ENCODE data around the gene PKD1L1.

The PKD1L1 gene

DNA sequence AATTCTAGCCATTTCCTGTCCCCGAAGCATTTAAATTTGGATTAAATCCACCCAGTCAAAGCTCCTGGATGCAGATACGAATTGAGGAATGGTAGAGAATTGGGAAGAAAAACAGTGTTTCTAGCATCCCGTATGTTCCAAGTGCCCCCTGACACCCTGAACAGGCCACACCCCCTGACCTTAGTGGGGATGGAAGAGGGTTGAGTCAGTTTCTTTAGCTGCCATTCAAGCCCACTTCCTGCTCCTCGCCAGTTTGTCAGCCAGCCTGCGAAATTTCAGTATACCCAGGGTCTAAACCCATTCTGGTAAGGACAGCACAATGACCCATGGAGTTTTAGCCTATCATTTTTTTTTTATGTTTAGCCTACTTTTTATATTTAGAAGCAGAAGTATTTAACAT lies 101.1 kb downstream of the PKD1L1 start:
- no peak for TF ChIP-seq TCF4 (CRISPR knock-in tag; IDR thresholded peaks at IDR 0.05; ENCODE audit: borderline replicate concordance)
- TF ChIP-seq ZC3H10 (CRISPR knock-in tag; IDR thresholded peaks at IDR 0.05) = no peak
- no peak for TF ChIP-seq ARNTL (CRISPR knock-in tag; IDR thresholded peaks at IDR 0.05; ENCODE audit: borderline replicate concordance, low read depth)
- TF ChIP-seq, protein P1, sequence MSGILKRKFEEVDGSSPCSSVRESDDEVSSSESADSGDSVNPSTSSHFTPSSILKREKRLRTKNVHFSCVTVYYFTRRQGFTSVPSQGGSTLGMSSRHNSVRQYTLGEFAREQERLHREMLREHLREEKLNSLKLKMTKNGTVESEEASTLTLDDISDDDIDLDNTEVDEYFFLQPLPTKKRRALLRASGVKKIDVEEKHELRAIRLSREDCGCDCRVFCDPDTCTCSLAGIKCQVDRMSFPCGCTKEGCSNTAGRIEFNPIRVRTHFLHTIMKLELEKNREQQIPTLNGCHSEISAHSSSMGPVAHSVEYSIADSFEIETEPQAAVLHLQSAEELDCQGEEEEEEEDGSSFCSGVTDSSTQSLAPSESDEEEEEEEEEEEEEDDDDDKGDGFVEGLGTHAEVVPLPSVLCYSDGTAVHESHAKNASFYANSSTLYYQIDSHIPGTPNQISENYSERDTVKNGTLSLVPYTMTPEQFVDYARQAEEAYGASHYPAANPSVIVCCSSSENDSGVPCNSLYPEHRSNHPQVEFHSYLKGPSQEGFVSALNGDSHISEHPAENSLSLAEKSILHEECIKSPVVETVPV (CRISPR knock-in tag; IDR thresholded peaks at IDR 0.05) = no peak
- TF ChIP-seq ZNF565 (CRISPR knock-in tag; conservative IDR thresholded peaks at IDR 0.05; ENCODE audit: low read depth) = no peak
- no peak for TF ChIP-seq ESRRG (CRISPR knock-in tag; IDR thresholded peaks at IDR 0.05)
- TF ChIP-seq BACH2 (CRISPR knock-in tag; IDR thresholded peaks at IDR 0.05; ENCODE audit: borderline replicate concordance) = no peak
- TF ChIP-seq RARB (CRISPR knock-in tag; IDR thresholded peaks at IDR 0.05) = no peak
- TF ChIP-seq ZFP30 (CRISPR knock-in tag; IDR thresholded peaks at IDR 0.05) = no peak
- no peak for TF ChIP-seq PPARA (CRISPR knock-in tag; IDR thresholded peaks at IDR 0.05; ENCODE audit: borderline replicate concordance)
- TF ChIP-seq ISL1 (CRISPR knock-in tag; IDR thresholded peaks at IDR 0.05) = no peak
- TF ChIP-seq TOX (CRISPR knock-in tag; IDR thresholded peaks at IDR 0.05; ENCODE audit: borderline replicate concordance) = no peak
- no peak for TF ChIP-seq ZNF8 (CRISPR knock-in tag; IDR thresholded peaks at IDR 0.05)
- TF ChIP-seq, protein P2, sequence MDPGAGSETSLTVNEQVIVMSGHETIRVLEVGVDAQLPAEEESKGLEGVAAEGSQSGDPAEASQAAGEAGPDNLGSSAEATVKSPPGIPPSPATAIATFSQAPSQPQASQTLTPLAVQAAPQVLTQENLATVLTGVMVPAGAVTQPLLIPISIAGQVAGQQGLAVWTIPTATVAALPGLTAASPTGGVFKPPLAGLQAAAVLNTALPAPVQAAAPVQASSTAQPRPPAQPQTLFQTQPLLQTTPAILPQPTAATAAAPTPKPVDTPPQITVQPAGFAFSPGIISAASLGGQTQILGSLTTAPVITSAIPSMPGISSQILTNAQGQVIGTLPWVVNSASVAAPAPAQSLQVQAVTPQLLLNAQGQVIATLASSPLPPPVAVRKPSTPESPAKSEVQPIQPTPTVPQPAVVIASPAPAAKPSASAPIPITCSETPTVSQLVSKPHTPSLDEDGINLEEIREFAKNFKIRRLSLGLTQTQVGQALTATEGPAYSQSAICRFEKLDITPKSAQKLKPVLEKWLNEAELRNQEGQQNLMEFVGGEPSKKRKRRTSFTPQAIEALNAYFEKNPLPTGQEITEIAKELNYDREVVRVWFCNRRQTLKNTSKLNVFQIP (CRISPR knock-in tag; IDR thresholded peaks at IDR 0.05; ENCODE audit: borderline replicate concordance, low read depth) = no peak
- ATAC-seq = no peak

DNA sequence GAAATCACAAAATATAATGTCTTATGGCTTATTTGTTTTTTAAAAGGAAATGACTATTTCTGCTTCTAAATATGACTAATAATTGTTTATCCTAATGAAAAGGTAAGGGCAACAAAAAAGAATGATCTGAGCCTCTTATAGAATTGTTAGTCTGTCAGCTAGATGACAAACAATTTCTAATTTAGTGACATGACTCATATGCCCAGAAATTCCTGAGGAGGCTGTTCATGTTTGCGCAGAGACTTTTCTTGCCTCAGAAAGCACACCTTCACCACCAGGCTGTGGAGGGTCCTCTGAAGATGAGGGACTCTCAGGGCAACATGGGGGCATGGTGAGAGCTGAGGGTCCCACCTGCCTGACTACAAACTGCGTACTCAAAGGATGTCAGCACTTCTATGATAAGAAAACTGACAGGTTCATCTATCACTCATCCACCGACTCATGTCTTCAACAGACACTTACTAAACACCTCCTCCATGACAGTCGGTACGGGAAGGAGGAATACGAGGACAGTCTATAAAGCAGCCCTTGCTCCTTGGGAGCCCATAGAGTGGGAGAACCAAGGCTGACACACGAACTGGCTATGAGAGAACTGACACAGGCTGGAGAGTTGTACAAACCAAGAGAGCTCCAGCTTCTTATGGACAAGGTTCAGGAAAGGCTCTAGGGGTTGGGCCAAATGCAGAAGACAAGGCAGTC lies 102.0 kb downstream of the PKD1L1 start:
- ATAC-seq = peak; percentile 83
- TF ChIP-seq ZNF565 (CRISPR knock-in tag; conservative IDR thresholded peaks at IDR 0.05; ENCODE audit: low read depth) (no peak), ESRRG (CRISPR knock-in tag; IDR thresholded peaks at IDR 0.05) (no peak), TCF4 (CRISPR knock-in tag; IDR thresholded peaks at IDR 0.05; ENCODE audit: borderline replicate concordance) (no peak), CSDC2 (CRISPR knock-in tag; IDR thresholded peaks at IDR 0.05) (no peak), ISL1 (CRISPR knock-in tag; IDR thresholded peaks at IDR 0.05) (no peak), ZNF70 (CRISPR knock-in tag; IDR thresholded peaks at IDR 0.05) (no peak), SNAI2 (CRISPR knock-in tag; IDR thresholded peaks at IDR 0.05) (no peak), BACH2 (CRISPR knock-in tag; IDR thresholded peaks at IDR 0.05; ENCODE audit: borderline replicate concordance) (no peak), ZFP30 (CRISPR knock-in tag; IDR thresholded peaks at IDR 0.05) (no peak), TOX (CRISPR knock-in tag; IDR thresholded peaks at IDR 0.05; ENCODE audit: borderline replicate concordance) (no peak)
- TF ChIP-seq, protein P2 (CRISPR knock-in tag; IDR thresholded peaks at IDR 0.05; ENCODE audit: borderline replicate concordance, low read depth) = no peak
- TF ChIP-seq, protein P3, sequence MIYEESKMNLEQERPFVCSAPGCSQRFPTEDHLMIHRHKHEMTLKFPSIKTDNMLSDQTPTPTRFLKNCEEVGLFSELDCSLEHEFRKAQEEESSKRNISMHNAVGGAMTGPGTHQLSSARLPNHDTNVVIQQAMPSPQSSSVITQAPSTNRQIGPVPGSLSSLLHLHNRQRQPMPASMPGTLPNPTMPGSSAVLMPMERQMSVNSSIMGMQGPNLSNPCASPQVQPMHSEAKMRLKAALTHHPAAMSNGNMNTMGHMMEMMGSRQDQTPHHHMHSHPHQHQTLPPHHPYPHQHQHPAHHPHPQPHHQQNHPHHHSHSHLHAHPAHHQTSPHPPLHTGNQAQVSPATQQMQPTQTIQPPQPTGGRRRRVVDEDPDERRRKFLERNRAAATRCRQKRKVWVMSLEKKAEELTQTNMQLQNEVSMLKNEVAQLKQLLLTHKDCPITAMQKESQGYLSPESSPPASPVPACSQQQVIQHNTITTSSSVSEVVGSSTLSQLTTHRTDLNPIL (CRISPR knock-in tag; IDR thresholded peaks at IDR 0.05; ENCODE audit: low read depth) = no peak
- TF ChIP-seq, protein P4, sequence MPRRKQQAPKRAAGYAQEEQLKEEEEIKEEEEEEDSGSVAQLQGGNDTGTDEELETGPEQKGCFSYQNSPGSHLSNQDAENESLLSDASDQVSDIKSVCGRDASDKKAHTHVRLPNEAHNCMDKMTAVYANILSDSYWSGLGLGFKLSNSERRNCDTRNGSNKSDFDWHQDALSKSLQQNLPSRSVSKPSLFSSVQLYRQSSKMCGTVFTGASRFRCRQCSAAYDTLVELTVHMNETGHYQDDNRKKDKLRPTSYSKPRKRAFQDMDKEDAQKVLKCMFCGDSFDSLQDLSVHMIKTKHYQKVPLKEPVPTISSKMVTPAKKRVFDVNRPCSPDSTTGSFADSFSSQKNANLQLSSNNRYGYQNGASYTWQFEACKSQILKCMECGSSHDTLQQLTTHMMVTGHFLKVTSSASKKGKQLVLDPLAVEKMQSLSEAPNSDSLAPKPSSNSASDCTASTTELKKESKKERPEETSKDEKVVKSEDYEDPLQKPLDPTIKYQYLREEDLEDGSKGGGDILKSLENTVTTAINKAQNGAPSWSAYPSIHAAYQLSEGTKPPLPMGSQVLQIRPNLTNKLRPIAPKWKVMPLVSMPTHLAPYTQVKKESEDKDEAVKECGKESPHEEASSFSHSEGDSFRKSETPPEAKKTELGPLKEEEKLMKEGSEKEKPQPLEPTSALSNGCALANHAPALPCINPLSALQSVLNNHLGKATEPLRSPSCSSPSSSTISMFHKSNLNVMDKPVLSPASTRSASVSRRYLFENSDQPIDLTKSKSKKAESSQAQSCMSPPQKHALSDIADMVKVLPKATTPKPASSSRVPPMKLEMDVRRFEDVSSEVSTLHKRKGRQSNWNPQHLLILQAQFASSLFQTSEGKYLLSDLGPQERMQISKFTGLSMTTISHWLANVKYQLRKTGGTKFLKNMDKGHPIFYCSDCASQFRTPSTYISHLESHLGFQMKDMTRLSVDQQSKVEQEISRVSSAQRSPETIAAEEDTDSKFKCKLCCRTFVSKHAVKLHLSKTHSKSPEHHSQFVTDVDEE (CRISPR knock-in tag; IDR thresholded peaks at IDR 0.05) = no peak

DNA sequence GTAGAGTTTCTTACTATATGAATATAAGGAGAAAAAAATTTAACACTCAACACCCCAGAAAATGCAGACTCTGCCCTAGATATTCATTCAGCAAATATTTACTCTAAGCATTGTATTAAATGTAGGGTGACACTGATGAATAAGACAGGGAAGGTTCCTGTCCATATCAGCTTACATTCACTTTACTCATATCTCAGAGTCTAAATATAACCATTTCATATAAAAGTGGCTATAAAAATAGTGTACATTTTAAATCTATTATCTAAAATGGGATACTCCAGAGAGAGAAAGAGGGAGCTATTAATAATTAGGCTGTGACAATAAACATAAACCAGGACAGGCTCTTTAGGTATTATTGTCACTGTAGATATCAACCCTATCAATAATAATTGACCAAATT lies 104.0 kb downstream of the PKD1L1 start:
- ATAC-seq = no peak
- TF ChIP-seq, protein P5, sequence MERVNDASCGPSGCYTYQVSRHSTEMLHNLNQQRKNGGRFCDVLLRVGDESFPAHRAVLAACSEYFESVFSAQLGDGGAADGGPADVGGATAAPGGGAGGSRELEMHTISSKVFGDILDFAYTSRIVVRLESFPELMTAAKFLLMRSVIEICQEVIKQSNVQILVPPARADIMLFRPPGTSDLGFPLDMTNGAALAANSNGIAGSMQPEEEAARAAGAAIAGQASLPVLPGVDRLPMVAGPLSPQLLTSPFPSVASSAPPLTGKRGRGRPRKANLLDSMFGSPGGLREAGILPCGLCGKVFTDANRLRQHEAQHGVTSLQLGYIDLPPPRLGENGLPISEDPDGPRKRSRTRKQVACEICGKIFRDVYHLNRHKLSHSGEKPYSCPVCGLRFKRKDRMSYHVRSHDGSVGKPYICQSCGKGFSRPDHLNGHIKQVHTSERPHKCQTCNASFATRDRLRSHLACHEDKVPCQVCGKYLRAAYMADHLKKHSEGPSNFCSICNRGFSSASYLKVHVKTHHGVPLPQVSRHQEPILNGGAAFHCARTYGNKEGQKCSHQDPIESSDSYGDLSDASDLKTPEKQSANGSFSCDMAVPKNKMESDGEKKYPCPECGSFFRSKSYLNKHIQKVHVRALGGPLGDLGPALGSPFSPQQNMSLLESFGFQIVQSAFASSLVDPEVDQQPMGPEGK (CRISPR knock-in tag; IDR thresholded peaks at IDR 0.05; ENCODE audit: borderline replicate concordance) = no peak
- no peak for TF ChIP-seq ZFP30 (CRISPR knock-in tag; IDR thresholded peaks at IDR 0.05)
- TF ChIP-seq ARNTL (CRISPR knock-in tag; IDR thresholded peaks at IDR 0.05; ENCODE audit: borderline replicate concordance, low read depth) = no peak
- TF ChIP-seq, protein P1 (CRISPR knock-in tag; IDR thresholded peaks at IDR 0.05) = no peak
- no peak for TF ChIP-seq ZFP3 (CRISPR knock-in tag; IDR thresholded peaks at IDR 0.05)
- TF ChIP-seq RARB (CRISPR knock-in tag; IDR thresholded peaks at IDR 0.05) = no peak
- TF ChIP-seq ESRRG (CRISPR knock-in tag; IDR thresholded peaks at IDR 0.05) = no peak
- TF ChIP-seq TOX (CRISPR knock-in tag; IDR thresholded peaks at IDR 0.05; ENCODE audit: borderline replicate concordance) = no peak
- TF ChIP-seq, protein P3 (CRISPR knock-in tag; IDR thresholded peaks at IDR 0.05; ENCODE audit: low read depth) = no peak
- no peak for TF ChIP-seq ZNF565 (CRISPR knock-in tag; conservative IDR thresholded peaks at IDR 0.05; ENCODE audit: low read depth)
- TF ChIP-seq BACH2 (CRISPR knock-in tag; IDR thresholded peaks at IDR 0.05; ENCODE audit: borderline replicate concordance) = no peak
